Coronary artery (tissue), 2 donors: Measurements from ENCODE around the gene NDUFAB1.

Source experiments
- DNase-seq: peaks from one replicate; pipeline ENCODE4 v3.0.0-alpha.2; 2017; ENCODE audit warnings: low spot score
- H3K27ac ChIP-seq, 2 donors: fragments of 200-600 bp; sonication (generic); one replicate each; pipeline ENCODE4 v1.5.1; 2016 to 2019
- H3K4me3 ChIP-seq: fragments of 200-600 bp; sonication (generic); 2 replicates; pipeline ENCODE4 v1.5.1; 2016; ENCODE audit warnings: mild to moderate bottlenecking, moderate library complexity
- CTCF ChIP-seq: fragments of 200-600 bp; sonication (generic); IDR thresholded peaks from one replicate; pipeline ENCODE4 v1.5.1; 2019; ENCODE audit warnings: antibody characterized with exemption

Gene NDUFAB1

GRCh38 chr16:23534868-23535860, 61.0 kb downstream of the NDUFAB1 start:
- no peak overlapping the region for H3K4me3 ChIP-seq
- DNase-seq = no peak
- no peak overlapping the region for H3K27ac ChIP-seq
- no peak for TF ChIP-seq CTCF

- no peak for DNase-seq
- Histone ChIP-seq H3K27ac (no peak overlapping the region), H3K4me3 (no peak overlapping the region)
- TF ChIP-seq CTCF = no peak
Observed at GRCh38 chr16:23532448-23532847, 63.7 kb downstream of the NDUFAB1 start.
